DOHH2 (cell line): ENCODE data around the gene PRKAR2B.
A peak's percentile ranks its signal among the peaks of the same experiment; 100 is the strongest.

Experiments used
- H3F3A ChIP-seq: fragments of 200-600 bp; sonication (generic), shearing (Covaris generic); 2 replicates; pipeline ENCODE4 v1.6.0; 2016; ENCODE audit warnings: antibody characterized with exemption, mild to moderate bottlenecking; ENCODE audit not compliant: control insufficient read depth, insufficient read depth
- H3K27ac ChIP-seq: fragments of 200-600 bp; sonication (generic); 2 replicates; pipeline ENCODE4 v1.5.1; 2014; ENCODE audit warnings: low read depth, mild to moderate bottlenecking, low read length, moderate library complexity
- H3K27me3 ChIP-seq: fragments of 200-600 bp; sonication (generic); 2 replicates; pipeline ENCODE4 v1.6.1; 2014; ENCODE audit warnings: mild to moderate bottlenecking, low read length, mixed read lengths; ENCODE audit not compliant: control insufficient read depth
- H3K36me3 ChIP-seq: fragments of 200-600 bp; sonication (generic); 2 replicates; pipeline ENCODE4 v1.6.1; 2014; ENCODE audit warnings: mild to moderate bottlenecking, low read length, moderate library complexity, mixed read lengths; ENCODE audit not compliant: control insufficient read depth
- H3K4me1 ChIP-seq: fragments of 200-600 bp; sonication (generic); 2 replicates; pipeline ENCODE4 v1.6.1; 2014; ENCODE audit warnings: mild to moderate bottlenecking, low read length, mixed read lengths; ENCODE audit not compliant: control insufficient read depth
- H3K4me2 ChIP-seq: fragments of 200-600 bp; sonication (generic); 2 replicates; pipeline ENCODE4 v1.6.0; 2014; ENCODE audit warnings: mild to moderate bottlenecking, low read length, moderate library complexity
- H3K4me3 ChIP-seq: fragments of 200-600 bp; sonication (generic); 2 replicates; pipeline ENCODE4 v1.5.1; 2014; ENCODE audit warnings: mild to moderate bottlenecking, low read length, mixed read lengths
- H3K79me2 ChIP-seq: fragments of 200-600 bp; sonication (generic); 2 replicates; pipeline ENCODE4 v1.6.1; 2014; ENCODE audit warnings: mild to moderate bottlenecking, low read length, mixed read lengths; ENCODE audit not compliant: control insufficient read depth
- H3K9me2 ChIP-seq: fragments of 200-600 bp; sonication (generic); replicated peaks from 2 replicates; pipeline ENCODE4 v1.6.1; 2014; ENCODE audit warnings: mild to moderate bottlenecking, low read length, mixed read lengths; ENCODE audit not compliant: control insufficient read depth
- H3K9me3 ChIP-seq: fragments of 200-600 bp; sonication (generic); 2 replicates; pipeline ENCODE4 v1.6.1; 2014; ENCODE audit warnings: antibody characterized with exemption, low read length, mixed read lengths; ENCODE audit not compliant: control insufficient read depth, insufficient read depth
- H4K20me1 ChIP-seq: fragments of 200-600 bp; sonication (generic); 2 replicates; pipeline ENCODE4 v1.6.0; 2014; ENCODE audit warnings: low read depth, mild to moderate bottlenecking, antibody characterized with exemption, low read length, moderate library complexity; ENCODE audit not compliant: control insufficient read depth, insufficient read depth
- EZH2phosphoT487 ChIP-seq: fragments of 200-600 bp; sonication (generic); IDR thresholded peaks from 2 replicates; pipeline ENCODE4 v1.6.1; 2017; ENCODE audit warnings: borderline replicate concordance, mild to moderate bottlenecking, antibody characterized with exemption, low read length, moderate library complexity, mixed read lengths
- TF ChIP-seq, protein P1 (sequence below): fragments of 200-600 bp; sonication (generic); IDR thresholded peaks from one replicate; pipeline ENCODE4 v1.5.1; 2014; ENCODE audit warnings: antibody characterized with exemption, mild to moderate bottlenecking, low read depth, low read length; ENCODE audit not compliant: poor library complexity, severe bottlenecking

PRKAR2B gene

DNA sequence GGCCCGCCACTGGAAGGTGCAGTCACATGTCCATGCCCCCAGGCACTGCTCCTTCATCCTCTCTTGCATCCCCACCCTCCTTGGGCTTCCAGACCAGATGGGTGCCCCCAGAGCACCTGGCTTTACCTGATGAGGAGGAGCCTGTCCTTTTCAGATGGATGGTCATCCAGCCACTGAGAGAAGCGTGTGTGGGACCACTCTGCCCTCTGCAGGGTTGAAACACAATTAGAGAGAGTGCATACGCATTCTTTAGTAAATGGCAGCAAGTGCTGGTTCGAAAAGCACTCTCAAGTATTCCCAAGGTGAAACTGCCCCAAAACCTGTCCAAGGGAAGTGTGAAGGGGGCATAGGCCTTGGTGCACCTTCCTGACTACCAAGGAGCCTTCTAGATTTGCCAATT is 165.9 kb downstream of the PRKAR2B start:
- H3K9me2 ChIP-seq = no peaks in the 10 kb centered on the region
- TF ChIP-seq, protein P1, sequence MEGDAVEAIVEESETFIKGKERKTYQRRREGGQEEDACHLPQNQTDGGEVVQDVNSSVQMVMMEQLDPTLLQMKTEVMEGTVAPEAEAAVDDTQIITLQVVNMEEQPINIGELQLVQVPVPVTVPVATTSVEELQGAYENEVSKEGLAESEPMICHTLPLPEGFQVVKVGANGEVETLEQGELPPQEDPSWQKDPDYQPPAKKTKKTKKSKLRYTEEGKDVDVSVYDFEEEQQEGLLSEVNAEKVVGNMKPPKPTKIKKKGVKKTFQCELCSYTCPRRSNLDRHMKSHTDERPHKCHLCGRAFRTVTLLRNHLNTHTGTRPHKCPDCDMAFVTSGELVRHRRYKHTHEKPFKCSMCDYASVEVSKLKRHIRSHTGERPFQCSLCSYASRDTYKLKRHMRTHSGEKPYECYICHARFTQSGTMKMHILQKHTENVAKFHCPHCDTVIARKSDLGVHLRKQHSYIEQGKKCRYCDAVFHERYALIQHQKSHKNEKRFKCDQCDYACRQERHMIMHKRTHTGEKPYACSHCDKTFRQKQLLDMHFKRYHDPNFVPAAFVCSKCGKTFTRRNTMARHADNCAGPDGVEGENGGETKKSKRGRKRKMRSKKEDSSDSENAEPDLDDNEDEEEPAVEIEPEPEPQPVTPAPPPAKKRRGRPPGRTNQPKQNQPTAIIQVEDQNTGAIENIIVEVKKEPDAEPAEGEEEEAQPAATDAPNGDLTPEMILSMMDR = peak; percentile 16
- TF ChIP-seq EZH2phosphoT487 = no peak
- H3K4me2 ChIP-seq = no peak overlapping the region
- no peaks in the 10 kb centered on the region for H4K20me1 ChIP-seq
- no peak overlapping the region for H3K27ac ChIP-seq
- H3F3A ChIP-seq = no peaks in the 10 kb centered on the region
- no peaks in the 10 kb centered on the region for H3K9me3 ChIP-seq
- no peak overlapping the region for H3K4me3 ChIP-seq
- H3K79me2 ChIP-seq = no peaks in the 10 kb centered on the region
- no peaks in the 10 kb centered on the region for H3K27me3 ChIP-seq
- peaks cover 4% of the 10 kb centered on the region; the same call in 1 of the 2 replicates for H3K36me3 ChIP-seq
- peaks cover 6% of the 10 kb centered on the region for H3K4me1 ChIP-seq
